NCI-H2107 (cell line): ENCODE results near the gene CLDN7.

Experiments used
- DNase-seq: peaks from one replicate; lab custom pipeline; 2025; lab: John Stamatoyannopoulos, UW

CLDN7 gene

DNA sequence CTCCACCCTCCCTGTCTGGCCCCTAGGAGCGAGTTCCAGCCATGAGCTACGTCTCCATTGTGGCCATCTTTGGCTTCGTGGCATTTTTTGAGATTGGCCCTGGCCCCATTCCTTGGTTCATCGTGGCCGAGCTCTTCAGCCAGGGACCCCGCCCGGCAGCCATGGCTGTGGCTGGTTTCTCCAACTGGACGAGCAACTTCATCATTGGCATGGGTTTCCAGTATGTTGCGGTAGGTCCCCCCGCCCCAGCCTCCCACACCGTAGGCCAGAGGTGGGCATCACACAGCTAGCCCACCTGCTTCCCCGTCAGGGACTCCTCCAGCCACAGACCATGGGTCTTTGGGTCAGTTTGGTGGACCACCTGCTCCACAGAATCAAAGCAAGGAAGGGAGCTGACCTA lies 23.4 kb upstream of the CLDN7 start:
- no peak for DNase-seq

GRCh38 chr17:7284911-7285310 lies 22.6 kb upstream of the CLDN7 start:
- DNase-seq, result no peak

GRCh38 chr17:7283471-7284216 lies 21.4 kb upstream of the CLDN7 start:
- no peak for DNase-seq

DNA sequence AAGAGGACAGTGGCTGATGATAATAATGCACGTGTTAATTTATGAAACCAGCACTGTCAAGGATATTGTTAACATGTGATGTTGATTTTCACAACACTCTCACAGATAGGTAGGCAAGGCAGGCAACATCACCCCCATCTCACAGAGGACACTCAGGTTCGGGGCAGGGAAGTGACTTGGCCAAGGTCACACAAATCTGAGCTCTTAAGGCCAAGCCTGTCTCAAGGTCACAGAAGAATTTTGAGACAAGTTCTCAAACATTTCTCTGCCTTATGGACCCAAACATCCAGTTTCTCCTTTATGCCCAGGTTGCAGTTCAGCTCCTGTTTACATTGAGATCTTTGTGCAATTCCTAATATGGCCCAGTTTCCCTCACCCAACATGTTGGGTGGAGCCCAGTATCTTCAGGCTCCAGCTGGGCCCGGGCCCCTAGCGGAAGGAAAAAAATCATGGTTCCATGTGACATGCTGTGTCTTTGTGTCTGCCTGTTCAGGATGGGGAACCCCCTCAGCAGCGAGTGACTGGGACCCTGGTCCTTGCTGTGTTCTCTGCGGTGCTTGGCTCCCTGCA lies 20.6 kb upstream of the CLDN7 start:
- DNase-seq, result no peak

DNA sequence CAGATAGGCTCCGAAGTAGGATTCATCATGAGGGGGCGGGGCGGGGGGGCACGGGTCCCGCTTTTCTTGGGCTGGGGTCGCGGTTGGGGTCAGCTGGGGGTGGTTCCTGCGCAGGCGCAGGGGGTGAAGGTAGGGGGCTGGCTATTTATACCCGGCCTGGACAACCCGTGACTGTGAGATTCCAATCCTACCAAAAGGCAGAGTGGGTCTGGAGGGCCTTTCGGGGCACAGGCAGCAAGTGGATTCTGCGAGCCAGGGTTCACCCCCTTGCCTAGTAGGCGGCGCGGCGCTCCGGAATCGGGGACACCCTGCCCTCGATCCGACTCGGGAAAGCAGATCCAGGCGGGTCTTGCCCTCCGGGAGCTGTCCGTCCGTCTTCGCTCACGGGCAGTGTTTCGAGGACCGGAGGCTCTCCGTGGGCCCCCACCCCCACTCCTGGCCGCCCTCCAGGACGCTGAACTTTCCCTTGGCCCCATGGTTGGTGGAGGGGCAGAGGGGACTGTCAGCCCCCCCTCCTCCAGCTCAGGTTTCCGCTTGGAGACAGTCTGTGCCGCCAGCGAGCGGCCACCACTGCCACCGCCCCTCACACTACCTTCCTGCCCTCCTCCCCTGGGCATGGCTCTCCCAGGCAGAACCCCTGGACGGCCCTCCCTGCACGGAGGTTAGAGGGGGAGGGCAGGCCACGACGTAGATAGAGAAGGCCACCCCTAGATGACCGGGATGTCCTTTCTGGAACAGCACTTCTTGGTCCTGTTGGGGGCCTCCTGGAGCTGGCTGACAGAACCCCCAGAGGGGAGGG lies 19.9 kb upstream of the CLDN7 start:
- DNase-seq, result no peak

GRCh38 chr17:7281074-7281952 lies 19.0 kb upstream of the CLDN7 start, which contains the start of gene SLC2A4:
TSS of gene SLC2A4 (plus strand) at chr17:7281718. CDS start at chr17:7281935, 217 bp downstream.
- DNase-seq, result peak; percentile 17

DNA sequence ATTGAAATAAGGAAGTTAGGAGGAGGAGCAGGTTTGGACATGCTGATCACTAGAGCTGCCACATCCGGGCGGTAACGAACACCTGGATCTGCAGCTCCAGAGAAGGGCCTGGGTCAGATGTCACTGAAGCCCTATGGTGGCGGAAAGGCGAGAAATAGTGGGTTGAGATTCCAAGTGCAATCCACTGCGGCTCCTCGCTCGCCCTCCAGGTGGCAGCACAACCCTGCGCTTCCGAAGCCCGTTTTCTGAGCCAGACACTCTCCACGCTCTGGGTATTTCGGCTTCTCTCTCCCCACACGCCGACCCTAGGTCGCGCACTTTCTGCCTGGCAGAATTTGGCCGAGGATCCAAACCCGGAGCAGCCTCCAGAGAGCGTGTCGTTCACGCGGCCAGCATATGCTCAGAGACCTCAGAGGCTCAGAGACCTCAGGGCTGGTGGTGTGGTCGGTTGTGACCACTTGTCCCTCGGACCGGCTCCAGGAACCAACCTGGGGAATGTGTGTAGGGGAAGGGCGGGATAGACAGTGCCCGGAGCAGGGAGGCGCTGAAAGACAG lies 18.3 kb upstream of the CLDN7 start:
- DNase-seq, result peak; percentile 21

DNA sequence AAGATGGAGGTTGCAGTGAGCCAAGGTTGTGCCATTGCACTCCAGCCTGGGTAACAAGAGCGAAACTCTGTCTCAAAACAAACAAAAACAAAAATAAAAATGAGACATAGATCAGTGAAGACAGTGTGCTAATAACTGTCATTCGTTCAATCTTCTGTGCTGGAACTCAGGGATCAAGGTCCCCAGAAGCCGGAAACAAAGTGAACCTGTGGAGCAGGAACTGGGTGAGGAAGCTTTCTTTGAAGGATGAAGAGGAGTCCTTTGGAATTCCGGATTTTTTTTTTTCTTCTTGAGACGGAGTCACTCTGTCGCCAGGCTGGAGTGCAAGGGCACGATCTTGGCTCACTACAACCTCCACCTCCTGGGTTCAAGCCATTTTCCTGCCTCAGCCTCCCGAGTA lies 17.2 kb upstream of the CLDN7 start:
- no peak for DNase-seq

- no peak for DNase-seq
These were observed 4.5 kb upstream of the CLDN7 start for GRCh38 chr17:7266784-7267183.

GRCh38 chr17:7263801-7264078 lies 1.5 kb upstream of the CLDN7 start:
- no peak for DNase-seq

- no peak for DNase-seq
These were observed 890 bp upstream of the CLDN7 start for GRCh38 chr17:7262935-7263800.

DNA sequence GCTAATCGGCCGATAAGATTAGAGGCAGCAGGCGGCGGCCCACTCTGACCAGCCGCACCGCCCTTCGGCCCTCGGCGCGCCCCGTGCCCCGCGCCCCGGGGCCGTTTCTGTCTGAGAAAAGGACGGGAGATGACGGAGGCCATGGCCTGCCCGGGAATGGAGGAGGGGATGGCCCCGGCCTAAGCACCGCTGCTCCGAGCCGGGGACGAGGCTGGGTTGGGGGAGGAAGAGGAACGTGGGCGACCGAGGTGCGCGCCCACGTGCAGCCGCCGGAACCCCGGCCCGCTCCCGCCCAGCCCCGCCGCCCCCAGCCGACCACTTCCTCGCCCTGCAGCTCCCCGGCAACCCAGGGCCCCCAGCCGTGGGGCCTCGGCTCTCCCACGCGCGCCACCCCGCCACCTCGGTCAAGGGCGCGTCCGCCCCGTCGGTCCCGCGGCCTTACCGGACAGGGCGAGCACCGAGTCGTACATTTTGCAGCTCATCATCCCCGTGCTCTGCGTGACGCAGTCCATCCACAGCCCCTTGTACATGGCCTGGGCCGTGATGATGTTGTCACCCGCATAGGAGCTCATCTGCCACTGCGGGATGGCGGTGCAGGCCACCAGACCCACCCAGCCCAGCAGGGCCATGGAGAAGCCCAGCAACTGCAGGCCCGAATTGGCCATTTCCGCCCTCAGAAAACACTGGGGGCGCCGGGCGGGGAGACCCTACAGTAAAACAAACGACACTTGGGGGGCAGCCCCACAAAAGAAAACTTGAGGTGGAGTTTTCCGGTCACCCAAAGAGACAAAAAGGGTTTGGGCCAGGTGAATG lies 693 bp downstream of the CLDN7 start:
- DNase-seq, result no peak

DNA sequence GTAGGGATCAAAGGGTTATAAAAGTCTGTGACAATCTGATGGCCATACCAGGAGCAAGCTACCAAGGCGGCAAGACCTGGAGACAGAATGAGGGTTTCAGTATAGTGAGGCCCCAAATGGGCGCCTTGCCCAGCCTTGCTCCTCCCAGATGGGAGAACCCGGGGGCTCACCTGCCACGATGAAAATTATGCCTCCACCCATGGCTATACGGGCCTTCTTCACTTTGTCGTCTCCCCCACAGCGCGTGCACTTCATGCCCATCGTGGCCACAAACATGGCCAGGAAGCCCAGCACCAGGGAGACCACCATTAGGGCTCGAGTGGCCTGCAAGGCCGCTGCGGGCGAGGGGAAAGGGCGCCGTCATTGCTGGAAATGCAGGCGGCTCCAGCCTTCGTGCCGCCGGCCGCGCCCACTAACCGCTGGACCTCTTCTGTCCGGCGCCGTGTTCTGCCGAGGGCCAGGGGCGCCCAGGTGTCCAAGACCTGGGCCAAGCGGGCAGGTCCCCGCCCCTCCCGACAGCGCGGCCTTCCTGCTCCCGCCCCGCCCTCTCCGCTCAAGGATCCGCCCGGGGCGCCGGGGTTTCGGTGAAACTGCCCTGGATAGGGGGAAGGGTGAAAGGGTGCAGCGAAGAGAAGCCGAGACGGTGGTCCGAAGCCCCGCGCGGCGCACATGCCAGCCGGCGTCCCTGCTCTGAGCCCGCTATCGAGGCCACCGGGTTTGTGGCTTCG lies 1.5 kb downstream of the CLDN7 start:
- DNase-seq, result peak; percentile 30

- no peak for DNase-seq
These were observed 2.1 kb downstream of the CLDN7 start for GRCh38 chr17:7260151-7260550.

- no peak for DNase-seq
These were observed 2.8 kb downstream of the CLDN7 start for GRCh38 chr17:7259555-7259889.

DNA sequence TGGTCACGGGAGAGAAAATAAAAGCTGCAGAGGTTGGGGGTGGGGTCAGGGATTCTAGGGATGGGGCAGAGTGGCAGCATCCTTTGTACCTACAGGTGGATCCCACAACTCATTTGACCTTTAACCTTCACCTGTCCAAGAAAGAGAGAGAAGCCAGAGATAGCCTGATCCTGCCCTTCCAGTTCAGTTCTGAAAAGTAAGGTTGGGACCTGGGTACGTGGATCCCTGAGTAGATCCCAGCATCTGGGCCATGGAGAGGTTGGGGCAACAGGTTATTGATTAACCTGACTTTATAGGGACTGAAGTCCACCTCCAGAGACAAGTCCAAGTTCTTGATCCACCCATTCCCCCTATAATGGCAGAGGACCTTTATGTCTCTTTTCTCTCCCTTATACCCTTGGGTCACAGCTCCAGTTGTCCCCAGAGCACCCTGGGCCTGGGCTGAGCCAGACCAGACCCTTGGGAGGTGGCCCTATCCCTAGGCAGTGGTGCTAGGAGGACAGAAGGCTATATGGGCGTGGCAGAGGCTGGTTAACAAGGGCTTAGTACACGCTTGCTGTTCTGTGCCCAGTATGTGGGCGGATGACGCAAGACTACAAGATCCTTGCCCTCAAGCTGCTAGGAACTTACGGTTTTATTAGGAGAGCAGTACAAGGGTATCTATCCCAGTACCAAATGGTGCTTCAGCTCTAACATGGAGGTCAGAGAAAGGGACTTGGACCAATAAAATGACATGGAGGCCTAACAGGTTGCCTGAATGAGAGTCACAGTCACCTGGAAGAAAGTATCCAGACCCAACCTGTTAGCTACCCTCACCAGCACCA lies 3.3 kb downstream of the CLDN7 start:
- DNase-seq, result no peak

DNA sequence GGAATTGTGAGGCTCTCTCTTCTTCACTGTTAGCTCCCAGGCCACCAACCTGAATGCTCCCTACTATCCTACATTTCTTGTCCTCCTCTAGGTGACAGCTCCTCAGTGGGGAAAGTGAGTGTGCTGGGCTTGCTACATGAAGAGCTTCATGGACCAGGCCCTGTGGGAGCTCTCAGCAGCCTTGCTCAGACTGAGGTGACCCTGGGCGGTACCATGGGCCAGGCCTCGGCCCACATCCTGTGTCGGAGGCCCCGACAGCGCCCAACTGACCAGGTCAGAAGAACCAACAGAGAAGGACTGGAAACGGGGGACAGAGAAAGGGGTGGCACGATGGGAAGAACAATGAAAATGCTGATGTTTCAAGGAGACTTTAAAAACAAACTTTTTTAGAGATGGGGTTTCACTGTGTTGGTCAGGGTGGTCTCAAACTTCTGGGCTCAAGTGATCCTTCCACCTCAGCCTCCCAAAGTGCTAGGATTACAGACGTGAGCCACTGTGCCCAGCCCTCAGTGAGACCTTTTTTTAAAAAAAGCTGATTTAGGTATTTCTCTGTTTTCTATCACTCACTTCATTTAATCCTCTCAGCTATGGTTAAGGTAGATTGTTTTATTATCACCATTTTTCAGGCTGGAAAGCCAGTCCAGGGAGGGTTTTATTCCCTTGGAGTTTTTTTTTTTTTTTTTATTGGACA lies 5.4 kb downstream of the CLDN7 start:
- no peak for DNase-seq

DNA sequence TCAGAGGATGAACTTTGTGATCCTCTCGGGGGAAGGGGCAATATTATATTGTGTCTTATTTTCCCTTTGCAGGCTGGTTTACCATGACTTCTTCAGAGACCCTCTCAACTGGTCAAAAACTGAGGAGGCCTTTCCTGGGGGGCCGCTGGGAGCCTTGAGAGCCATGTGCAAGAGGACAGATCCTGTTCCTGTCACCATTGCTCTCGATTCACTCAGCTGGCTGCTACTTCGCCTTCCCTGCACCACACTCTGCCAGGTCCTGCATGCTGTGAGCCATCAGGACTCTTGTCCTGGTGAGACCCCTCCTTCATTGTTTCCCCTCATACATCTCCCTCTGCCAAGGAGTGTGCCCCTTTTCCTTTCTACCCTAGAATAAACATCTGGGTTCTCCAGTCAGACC lies 7.8 kb downstream of the CLDN7 start:
- no peak for DNase-seq
